SK-N-SH treated with all-trans-retinoic acid at 6 μM for 48 hours (cell line): Measurements from ENCODE around the gene IER3.

Experiments used
- GLIS3 ChIP-seq: fragments of 250-450 bp; sonication (Bioruptor Pico); IDR thresholded peaks from 2 replicates; pipeline ENCODE4 v1.5.0; 2020; ENCODE audit warnings: mild to moderate bottlenecking, moderate library complexity
- ZFP3 ChIP-seq: fragments of 250-450 bp; sonication (Bioruptor Pico); IDR thresholded peaks from 2 replicates; pipeline ENCODE4 v1.5.0; 2020; ENCODE audit warnings: mild to moderate bottlenecking, moderate library complexity

DNA sequence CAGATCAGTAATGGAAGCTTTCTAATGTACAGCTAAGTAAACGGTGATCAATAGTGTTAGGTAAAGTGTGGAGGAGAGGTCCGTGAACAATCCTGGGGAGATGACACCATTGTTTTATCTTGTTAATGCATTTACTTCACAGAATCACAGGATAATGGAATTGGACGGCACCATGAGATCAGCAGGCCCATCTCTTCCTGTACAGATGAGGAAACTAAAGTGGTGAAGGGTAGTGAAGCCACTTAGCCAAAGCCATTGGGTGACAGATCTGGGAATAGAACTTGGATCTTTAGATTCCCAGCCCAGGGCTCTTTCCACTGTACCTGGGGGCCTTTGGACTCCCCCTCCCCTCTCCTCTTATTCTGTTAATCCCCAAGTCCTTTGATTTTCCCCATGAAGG lies 26.2 kb upstream of the IER3 start:
- no peak for TF ChIP-seq ZFP3 (CRISPR knock-in tag)
- TF ChIP-seq GLIS3 (CRISPR knock-in tag) = no peak
